Stimulated activated CD4-positive, alpha-beta T cell treated with anti-CD3 and anti-CD28 coated beads, TNF-alpha, amount 100 ng/mL, for 4 hours (primary cell): ENCODE data around the gene THPO.

Source experiments
- DNase-seq, 3 experiments: peaks; one replicate each; pipeline ENCODE4 v3.0.0-alpha.2; 2020; ENCODE audit warnings: low read depth in 3 of 3

THPO gene

DNA sequence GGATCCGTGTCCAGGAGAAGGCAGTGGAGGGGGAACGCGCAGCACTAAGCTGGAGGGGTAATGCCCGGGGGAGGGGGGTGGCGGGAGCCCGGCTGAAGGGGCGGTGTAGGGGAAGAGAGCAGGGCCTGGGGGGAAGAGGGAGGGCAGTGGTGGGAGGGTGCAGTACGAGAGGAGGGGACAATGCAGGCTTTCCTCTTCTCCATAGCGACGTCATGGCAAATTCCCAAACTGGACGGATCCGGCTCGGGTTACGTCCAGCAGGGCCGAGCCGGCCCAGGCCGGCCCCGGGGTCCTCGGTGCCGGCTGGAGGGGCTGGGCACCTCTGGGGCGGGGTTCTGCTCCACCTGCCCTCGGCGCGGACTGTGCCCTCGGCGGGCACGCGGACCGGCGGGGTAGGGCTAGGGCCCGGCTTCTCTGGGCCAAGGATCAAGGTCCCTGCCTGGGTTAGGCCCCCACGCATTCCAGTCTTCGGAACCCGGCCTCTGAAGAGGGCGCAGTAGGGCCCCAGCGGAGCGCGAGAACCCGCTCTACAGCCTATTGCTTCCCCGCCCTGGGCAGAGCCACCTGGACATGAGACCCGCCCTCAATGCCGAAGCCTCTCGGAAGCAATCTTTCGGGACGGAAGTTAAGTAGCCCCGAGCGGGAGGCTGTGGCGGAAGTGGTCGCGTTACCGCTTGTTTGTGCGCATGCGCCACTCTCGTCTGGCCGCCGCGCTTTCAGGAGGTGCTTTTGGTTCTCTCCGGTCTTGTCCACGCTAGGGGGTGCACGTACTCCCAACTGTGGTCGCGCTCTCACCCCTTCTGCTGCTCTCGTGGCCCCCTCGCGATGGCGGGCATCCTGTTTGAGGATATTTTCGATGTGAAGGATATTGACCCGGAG, 15.1 kb downstream of the THPO start:
- peak; percentile 81 to 90 (median 86) for DNase-seq

DNA sequence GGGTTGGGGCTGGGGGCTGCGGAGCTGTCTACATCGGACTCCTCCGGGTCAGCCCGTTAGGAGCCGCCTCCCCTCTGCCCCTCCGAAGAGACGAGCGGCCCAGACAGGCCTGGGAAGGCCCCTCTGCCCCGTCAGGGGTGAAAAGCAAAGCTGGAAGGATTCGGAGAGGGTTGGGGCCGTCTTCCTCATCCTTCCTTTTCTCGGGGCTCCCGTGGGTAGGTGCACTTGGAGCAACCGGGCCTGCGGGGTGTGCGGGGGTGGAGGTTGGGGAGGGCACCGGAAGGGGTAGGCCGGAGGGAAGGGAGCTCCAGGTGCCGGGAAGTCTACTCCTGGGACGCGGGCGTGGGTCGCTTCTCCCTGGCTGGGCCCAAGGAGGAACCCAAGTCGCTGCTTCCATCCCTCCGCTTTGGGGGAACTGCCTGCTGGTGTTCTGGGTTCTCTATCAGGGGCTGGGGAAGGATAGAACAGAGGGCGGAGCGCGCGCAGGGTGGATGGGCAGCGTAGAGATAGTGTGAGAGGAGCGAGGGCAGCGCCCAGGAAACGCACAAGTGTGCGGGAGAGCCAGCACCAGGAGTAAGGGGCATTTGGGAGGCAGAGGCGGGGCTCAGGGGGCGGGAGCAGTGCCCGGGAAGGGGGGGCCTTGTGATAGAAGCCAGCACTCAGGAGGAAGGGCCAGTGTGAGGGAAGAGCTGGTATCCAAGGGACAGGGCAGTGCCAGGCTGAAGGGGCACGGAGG, 15.9 kb downstream of the THPO start:
- DNase-seq = peak; percentile 10 to 36 (median 22)

DNA sequence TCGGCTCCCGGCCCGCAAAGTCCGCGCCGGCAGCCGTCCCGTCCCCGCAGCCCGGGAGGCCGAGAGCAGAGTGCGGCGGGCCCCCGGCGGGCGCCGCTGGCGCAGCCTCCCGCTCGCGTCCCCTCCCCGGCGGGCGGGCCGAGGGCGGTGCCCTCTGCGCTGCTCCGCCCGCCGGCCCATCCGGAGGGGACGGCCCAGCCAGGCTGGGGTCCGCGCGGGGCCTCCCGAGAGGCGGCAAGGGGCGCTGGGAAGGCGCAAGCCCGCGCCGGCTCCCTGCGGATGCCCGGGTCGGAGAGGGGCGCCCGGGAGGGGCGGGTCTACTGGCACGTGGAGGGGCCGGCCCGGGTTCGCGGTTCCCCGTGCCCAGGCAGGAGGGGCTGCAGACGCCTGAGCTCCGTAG, 16.5 kb downstream of the THPO start, which contains the start of the genes CLCN2 and POLR2H:
Gene CLCN2 (minus strand): TSS at position 74 of the 400 bp plus-strand sequence. CDS start 126 bp downstream, outside the sequence.
Gene POLR2H (plus strand): TSS at position 179 of the 400 bp plus-strand sequence. CDS start 1,783 bp downstream, outside the sequence.
- DNase-seq = peak in 2 of 3 experiments; percentile 10 to 48

DNA sequence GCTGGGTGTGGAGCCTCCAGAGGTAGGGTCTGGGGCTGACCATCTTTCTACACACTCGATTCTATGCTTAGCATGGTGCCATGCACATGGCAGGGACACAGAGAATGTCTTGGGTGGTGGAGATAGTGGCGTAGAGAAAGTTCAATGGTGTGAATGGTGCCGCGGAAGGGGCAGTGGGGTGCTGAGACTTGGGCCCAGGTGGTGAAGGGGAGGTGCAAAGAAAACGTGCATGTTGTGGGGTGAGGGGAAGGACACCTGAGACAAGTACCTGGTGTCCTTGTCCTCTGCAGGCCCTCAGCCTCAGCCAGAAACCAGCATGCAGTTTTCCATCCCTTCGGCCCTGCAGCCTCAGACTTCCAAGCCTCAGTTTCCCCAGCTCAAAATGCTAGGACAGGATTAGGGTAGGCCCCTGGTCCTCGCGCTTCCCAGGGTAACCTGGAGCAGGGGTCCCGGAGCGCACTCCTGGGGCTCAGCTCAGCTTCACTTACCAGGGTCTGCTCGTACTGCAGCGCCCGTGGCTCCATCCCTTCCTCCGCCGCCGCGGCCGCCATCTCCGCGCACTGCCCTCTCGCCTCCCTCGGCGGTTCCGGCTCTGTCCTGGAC, 17.0 kb downstream of the THPO start:
- no peak for DNase-seq

DNA sequence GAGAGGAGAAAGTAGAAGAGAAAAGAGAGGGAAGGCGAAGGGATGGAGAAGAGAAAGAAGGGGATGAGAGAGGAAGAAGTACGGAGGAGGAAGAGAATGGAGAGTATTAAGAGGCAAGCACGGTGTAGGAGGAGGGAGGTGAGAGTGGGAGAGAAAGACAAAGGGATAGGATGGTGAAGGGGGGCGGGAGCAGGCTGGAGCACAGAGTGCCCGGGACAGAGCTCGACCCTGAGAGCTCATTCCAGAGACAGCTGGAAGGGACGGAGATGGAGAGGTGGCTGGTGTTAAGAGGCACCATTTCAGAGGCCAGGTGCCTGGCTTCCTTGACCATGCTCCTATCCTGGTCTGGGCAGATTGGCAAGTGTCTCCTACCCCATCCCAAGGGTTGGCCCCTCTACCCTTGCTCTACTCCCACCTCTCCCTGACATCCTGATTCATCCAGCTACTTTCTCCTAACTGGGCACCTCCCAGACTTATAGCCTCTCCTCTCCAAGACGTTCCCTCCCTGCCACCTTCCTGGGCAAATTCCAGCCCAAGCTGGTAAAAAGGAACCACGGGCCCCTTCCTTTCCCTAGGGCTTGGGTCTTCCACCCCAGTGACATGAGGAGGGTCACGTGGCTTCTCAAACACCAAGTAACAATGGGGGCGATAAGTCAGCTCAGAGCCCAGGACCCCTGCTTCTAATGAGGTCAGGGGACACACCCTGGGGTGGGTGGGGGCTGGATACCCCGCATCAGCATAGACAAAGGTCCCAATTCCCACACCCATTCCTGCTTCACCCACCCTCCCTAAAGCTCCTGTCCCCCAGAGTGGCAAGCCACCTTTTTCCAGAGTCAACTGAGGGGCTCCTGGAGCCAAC, 17.7 kb downstream of the THPO start:
- no peak for DNase-seq

DNA sequence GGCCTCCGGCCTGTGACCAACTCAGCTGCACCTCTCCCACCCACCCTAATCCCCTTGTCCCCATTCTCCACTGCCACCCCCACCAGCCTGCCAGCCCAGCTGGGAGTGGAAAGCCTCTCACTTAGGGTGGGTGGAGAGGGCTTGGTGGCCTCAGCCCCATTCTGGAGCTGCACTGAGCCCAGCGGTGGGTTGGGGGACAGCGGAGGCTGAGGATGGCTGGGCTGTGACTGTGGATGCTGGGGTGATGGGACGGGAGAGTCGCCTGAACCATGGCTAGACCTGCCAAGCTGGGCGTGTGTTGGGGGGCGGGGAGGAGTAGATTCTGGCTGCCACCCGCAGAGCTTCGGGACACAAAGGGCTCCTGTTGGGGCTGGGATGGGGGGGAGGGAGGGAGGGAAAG, 18.4 kb downstream of the THPO start:
- no peak for DNase-seq

DNA sequence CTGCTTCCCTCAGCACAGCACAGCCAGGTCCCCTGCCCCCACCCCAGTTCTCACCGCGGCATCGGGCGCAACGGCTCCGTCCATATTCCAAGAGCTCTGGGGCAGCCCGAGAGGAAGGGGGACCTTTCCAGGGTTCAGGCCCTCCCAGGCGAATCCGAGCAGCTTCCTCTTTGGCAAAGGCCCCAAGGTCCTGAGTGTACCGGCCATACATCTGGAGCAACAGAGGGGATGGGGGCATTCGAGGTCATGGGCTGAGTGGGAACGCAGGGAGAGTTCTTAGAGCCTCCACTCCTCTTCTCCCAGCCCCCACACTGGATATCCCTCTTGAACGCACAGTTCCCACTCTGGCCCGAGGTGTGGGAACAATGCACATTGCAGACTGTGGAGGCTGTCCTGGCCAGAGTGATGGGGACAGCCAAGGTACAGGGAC, 19.1 kb downstream of the THPO start:
- DNase-seq = no peak

DNA sequence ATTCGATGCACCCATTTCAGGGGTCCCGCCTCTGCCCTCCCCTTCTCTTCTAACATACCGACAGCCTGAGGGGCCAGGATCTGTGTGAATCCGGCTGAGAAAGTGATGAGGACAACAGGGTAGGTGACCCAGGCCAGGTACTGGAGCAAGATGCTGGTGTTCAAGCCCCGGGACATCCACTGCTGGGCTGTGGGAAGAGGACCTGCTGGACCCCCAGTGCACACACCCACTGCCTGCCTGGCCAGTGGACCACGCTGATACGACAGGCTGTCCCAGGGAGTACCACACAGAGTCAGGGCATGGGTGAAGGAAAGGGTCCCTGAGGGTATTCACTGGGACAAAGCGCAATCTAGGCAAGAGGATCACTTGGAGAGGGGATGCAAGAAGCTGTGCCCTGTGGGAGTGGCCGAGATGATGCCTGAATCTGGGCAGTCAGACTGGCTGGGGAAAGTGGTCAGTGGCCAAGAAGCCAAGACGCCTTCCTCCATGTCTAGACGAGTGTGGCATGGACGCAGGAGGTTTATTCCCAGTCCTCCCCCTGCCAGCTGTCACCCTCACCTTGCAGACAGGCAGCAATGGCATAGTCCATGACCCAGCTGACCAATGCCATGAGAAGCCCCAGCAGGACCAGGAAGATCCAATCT, 19.8 kb downstream of the THPO start:
- no peak for DNase-seq

DNA sequence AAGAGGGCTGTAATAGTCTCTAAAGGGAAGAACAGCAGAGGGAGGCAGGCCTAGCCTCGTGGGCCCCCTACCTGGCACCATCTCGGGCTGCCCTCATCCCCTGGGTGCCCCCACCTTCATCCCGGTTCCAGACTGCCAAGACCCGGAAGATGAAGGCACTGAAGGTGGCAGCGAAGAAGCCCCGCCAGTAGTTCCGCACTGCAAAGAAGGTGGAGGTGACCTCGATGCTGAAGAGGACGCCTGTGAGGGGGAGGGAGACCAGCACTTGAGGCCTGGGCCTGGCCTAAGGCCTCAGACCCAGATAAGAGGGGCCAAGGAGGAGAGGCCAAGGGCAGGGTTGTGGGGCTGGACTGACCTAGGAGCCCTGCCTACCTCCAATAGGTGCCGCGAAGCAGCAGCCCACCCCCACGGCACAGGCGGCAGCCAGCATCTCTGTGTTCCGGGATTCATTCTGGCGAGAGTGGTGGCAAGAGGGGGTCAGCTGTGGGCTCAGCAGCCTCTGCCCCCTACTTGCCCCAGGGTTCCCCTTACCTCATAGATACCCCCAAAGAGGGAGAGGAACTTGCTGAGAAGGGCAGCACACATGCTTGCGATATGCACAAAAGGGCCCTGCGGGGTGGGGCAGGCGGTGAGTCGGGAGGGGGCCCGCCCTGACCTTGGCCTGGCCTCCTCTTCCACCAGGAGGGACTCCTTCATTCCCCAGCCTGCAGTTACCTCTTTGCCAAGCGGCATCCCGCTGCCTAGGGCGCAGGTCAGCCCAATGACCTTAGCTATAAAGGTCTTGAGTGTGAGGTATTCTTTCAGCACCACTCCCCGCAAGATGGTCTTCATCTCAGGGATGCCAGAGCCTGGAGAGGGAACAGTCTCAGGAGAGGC, 20.5 kb downstream of the THPO start:
- DNase-seq = no peak

DNA sequence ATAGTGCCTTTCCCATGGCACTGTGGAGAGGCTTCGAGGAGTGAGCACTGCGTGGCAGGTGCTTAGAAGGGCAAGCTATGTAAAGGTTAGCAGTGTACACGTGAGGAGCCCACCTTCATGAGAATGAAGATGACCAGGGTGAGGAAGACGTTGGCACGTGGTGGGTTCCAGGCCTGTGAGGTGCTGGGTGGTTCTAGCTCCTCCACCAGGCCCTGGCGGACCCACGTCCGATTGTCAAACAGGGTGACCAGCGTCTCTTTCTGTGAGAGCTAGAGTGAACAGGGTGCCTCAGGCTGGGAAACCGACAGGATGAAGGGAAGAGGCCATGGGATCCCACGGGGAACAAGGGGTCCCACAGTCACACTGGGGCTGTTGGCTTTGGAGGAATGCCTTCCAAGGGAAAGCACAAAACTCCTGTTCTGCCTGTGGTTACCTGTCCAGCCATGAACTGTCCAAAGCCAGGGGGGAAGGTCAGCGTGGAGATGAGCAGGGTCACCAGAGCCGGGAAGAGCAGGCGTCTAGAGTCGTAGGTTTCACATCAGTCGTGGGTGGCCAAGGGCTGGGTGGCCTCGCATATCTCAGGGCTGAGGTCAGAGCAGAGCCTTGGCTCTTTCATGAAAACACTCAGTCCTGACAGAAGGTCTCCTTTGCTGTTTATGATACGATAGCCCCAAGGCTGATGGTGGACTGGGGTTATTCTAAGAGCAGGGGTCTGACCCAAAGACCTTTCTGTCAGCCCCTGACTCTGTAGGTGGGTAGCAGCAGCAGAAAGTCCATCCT, 22.6 kb downstream of the THPO start:
- DNase-seq = no peak

DNA sequence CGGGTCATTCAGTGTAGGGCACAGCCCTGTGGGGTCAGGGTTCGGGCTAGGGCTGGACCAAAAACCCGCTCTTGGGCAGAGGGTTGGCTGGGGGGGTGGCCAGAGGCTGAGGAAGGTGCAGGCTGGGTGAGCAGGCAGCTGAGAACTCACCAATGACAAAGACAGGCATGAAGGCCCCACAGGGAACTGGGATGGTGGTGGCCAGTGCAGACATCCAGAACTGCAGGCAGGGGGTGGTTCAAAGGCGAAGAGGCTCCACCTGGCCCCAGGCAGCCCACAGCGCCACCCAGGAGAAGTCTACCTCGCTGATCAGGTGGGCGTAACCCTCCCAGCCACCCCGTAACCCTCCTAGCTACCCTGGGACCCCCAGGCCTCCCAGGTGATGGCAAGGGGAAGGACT, 23.3 kb downstream of the THPO start:
- no peak for DNase-seq

DNA sequence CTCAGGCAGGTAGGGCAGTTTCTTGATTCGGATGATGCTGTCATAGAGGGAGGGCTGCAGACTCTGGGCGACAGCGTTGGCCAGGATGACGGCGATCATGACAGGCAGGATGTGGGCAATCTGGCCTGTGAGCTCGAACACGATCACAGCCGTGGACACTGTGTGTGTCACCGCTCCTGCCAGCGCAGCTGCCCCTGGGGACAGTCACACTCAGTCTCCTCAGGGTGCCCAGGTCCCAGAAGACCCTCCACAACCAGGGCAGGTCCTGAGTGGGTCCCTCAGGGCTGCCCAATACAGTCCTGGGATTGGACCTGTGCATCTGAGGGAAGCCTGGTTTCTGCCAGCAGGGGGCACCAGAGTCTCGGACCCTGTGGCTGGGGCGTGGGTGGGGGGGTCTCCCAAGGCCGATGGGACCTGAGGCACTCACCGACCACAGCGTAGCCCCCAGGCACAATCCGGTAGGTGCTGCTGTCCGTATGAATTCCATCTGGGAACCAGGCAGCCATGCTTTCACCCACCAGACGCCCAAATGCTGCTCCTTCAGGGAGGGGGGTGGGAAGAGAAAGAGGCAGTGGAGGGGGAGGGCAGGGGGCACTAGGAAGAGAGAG, 23.8 kb downstream of the THPO start:
- DNase-seq = peak; percentile 44 to 62 (median 52)

DNA sequence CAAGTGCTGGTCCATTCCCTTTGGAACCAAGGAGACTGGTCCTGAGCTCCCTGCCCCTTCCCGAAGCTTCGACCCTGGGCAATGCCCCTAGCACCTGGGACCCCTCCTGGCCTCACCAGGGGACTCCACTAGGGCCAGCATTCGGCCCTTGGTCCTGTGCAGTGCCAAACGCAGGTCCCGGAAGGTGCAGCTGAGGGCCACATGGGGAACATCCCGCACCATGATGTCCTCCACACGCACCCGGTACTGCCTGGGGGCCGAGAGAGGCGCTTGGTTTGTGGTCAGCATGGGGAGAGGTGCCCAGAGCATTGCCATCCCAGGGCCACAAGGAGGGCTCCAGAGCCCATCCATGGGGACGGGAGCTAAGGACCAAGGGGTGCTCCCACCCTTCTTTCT, 24.5 kb downstream of the THPO start:
- DNase-seq = no peak

DNA sequence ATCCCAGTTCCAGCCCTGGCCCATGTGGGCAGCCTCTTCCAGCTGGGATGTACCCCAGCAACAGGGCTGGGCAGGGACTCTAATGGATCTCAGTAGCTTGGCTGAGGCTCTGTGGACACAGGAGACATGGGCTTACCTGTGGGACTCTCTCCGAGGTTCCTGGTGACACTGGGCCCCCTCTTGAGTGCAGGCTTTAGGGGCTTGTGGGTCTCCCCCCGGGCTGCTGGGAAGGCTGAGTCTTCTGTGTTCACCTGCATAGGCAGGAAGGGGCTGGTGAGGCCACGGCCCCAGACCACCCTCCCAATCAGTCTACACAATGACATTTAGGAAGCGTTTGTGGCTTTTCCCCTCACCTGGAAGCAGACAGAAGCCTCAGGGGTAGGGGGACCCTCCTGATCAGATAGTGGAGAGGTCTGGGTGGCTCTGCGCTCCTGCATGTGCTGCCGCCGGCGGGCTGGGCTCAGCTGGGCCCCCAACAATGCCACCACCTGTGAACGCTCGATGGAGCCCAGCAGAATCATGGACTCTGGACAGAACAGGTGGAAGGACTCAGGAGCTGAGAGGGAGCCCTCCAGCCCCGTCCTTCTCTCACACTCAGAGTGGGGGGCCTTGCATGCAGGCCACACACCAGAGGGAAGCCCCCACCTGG, 25.0 kb downstream of the THPO start:
- no peak for DNase-seq

DNA sequence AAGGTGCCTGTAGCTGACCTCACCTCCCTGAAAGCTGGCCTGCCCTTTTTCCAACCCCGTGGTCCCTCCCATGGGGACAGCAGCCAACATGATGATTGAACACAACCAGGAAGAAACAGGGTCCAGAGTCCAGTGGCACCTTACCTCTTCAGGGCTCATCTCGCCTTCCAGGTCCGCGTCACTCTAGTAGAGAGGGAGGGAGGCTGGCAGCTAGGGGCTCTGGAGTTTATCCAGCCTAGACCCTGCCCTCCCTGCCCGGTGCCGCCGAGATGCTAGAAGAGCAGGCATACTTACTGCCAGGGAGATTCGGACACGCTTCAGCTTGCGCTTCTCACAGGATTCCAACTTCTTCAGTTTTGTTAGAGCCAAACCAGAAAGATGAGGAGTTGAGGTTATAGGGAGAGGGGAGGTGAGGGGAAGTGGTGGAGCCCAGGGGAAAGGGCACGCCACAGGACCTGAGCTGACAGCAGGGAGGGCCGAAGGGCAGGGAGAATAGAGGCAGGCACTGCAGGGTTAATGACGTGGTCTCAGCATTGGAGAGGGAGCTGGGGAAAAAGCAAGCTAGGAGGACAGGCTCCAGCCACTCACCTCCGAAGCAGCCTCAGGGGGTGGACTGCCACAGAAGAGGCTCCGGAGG, 25.7 kb downstream of the THPO start:
- DNase-seq = no peak

DNA sequence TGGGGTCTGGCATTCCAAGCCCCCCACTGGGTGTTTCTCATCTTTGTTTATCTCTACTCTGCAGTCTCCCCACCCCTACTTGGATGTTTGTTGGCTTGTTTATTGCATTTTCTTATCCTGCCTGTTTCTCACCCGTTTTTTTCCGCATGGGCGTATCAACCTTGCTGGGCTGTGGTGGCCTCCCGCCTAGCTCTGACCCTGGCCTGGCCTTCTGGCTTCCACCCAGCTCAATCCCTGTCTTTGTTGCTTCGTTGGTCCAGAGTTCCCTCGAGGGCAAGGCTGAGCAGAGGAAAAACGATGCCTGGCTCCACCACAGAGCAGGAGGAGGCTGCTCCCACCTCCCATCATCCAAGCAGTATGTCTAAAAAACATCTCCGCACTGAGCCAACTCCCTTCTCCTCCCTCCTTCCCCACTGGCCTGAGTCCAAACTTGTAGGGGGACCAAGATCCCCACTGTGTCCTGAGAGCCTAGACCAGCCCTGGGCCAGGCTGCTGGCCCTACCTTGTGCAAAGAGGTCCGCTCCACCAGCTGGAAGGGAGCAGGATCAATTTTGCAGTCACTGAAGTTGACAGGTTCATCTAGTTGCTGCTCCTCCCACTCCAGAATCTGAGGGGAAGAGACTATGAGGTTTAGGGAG, 26.4 kb downstream of the THPO start:
- DNase-seq = no peak

DNA sequence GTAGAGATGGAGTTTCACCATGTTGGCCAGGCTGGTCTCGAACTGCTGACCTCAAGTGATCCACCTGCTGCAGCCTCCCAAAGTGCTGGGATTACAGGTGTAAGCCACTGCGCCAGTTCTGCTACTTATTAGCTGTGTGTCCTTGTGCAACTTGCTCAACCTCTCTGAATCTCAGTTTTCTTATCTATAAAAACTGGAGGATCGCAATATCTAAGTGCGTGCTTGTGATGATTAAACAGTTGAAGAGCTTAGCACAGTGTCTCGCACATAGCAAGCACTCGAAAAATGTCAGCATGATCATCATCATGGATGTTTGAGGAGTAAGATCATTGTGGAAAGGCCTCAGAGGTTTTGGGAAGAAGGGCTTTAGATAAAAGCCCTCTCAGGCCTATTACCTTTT, 27.4 kb downstream of the THPO start:
- DNase-seq = no peak
